Panc1 (cell line): ENCODE data around the gene DPCD. TPM values are rescaled to one million over a fixed set of nuclear protein-coding genes. Genes with fewer than 3 reads are reported as not detected.

ENCODE experiments used
- ATAC-seq: fragments of 200-7000 bp; cut with Tn5 transposase; 2 replicates; pipeline ENCODE4 v1.9.1; 2020; ENCODE audit warnings: mild to moderate bottlenecking, moderate library complexity
- BruUV-seq: library from RNA; stranded (reverse); fragments of 400-500 nt; replicated peaks from 2 replicates; lab custom pipeline; 2021; lab: Mats Ljungman, UMichigan
- CTCF ChIA-PET: fragments of 300-600 bp; sonication (Branson Sonifier 250); formaldehyde crosslinking; loops from one replicate; lab custom pipeline; 2022; ENCODE audit warnings: antibody characterized with exemption; lab: Charles Lee
- POLR2A ChIA-PET: fragments of 300-600 bp; sonication (Branson Sonifier 250); formaldehyde crosslinking; loops from one replicate; lab custom pipeline; 2022; ENCODE audit warnings: antibody characterized with exemption; lab: Charles Lee
- DNase-seq: peaks from one replicate; pipeline ENCODE4 v3.0.0-alpha.2; 2010; ENCODE audit warnings: low read depth, low spot score
- H3K27ac ChIP-seq: 2 replicates; pipeline ENCODE4 v1.5.1; 2011; ENCODE audit warnings: mild to moderate bottlenecking, low read length, inconsistent platforms
- H3K27me3 ChIP-seq: fragments of 200-500 bp; sonication (Bioruptor generic); 2 replicates; pipeline ENCODE4 v1.6.0; 2014; ENCODE audit warnings: low read length, inconsistent platforms; ENCODE audit not compliant: control insufficient read depth, insufficient read depth
- H3K36me3 ChIP-seq: fragments of 200-500 bp; sonication (Bioruptor generic); 2 replicates; pipeline ENCODE4 v1.5.1; 2014; ENCODE audit warnings: inconsistent platforms, mild to moderate bottlenecking, low read length, moderate library complexity; ENCODE audit not compliant: control insufficient read depth, insufficient read depth
- H3K4me1 ChIP-seq: 2 replicates; pipeline ENCODE4 v1.5.1; 2011; ENCODE audit warnings: inconsistent platforms, mild to moderate bottlenecking, low read length, moderate library complexity; ENCODE audit not compliant: control insufficient read depth, insufficient read depth
- H3K4me3 ChIP-seq, 2 experiments: 2 replicates each; pipeline ENCODE4 v1.5.1; 2011 to 2012; ENCODE audit warnings: low read depth in 2 of 2, low read length in 2 of 2, mild to moderate bottlenecking in 2 of 2, inconsistent platforms in 1 of 2, moderate library complexity in 1 of 2
- H3K9me3 ChIP-seq: fragments of 200-500 bp; sonication (Bioruptor generic); 2 replicates; pipeline ENCODE4 v1.5.1; 2014; ENCODE audit warnings: low read depth, mild to moderate bottlenecking, inconsistent platforms, low read length, moderate library complexity; ENCODE audit not compliant: control insufficient read depth, insufficient read depth
- POLR2AphosphoS5 ChIP-seq: IDR thresholded peaks from 2 replicates; pipeline ENCODE4 v1.6.1; 2012; ENCODE audit warnings: mild to moderate bottlenecking, low read depth, low read length, moderate library complexity
- REST ChIP-seq, 2 experiments: IDR thresholded peaks; 2 replicates each; pipeline ENCODE4 v1.6.1; 2011 to 2012; ENCODE audit warnings: low read depth in 2 of 2, control low read depth in 1 of 2, low read length in 1 of 2, mild to moderate bottlenecking in 1 of 2, moderate library complexity in 1 of 2; ENCODE audit not compliant: insufficient read depth in 1 of 2
- SIN3A ChIP-seq: IDR thresholded peaks from 2 replicates; pipeline ENCODE4 v1.6.1; 2012; ENCODE audit warnings: low read depth, mild to moderate bottlenecking, low read length, moderate library complexity, borderline replicate concordance; ENCODE audit not compliant: insufficient read depth
- TCF7L2 ChIP-seq: IDR thresholded peaks from 2 replicates; pipeline ENCODE4 v1.6.1; 2011; ENCODE audit warnings: mild to moderate bottlenecking, low read depth, low read length, inconsistent platforms
- in situ Hi-C: cut with HindIII; loops from 2 replicates; pipeline ENCODE4 v1.10.0; 2016; ENCODE audit warnings: low sequenced_read_pairs, low pct_unique_long_range_greater_than_20kb
- intact Hi-C: fragments of 100-400 bp; cut with micrococcal nuclease; formaldehyde crosslinking; loops from one replicate; pipeline ENCODE4 v1.10.0; 2022; ENCODE audit not compliant: unreplicated experiment
- total RNA-seq: library from RNA; stranded (reverse); gene quantifications from one replicate; pipeline ENCODE4 v1.2.1, GENCODE V29; 2021; ENCODE audit not compliant: unreplicated experiment
- TF ChIP-seq, protein P1 (sequence below): fragments of 450-650 bp; IDR thresholded peaks from 2 replicates; pipeline ENCODE4 v1.5.1; 2017; ENCODE audit warnings: mild to moderate bottlenecking

The DPCD gene
- total RNA-seq, 1 experiment from 2014 or later = 27.6 TPM

DNA sequence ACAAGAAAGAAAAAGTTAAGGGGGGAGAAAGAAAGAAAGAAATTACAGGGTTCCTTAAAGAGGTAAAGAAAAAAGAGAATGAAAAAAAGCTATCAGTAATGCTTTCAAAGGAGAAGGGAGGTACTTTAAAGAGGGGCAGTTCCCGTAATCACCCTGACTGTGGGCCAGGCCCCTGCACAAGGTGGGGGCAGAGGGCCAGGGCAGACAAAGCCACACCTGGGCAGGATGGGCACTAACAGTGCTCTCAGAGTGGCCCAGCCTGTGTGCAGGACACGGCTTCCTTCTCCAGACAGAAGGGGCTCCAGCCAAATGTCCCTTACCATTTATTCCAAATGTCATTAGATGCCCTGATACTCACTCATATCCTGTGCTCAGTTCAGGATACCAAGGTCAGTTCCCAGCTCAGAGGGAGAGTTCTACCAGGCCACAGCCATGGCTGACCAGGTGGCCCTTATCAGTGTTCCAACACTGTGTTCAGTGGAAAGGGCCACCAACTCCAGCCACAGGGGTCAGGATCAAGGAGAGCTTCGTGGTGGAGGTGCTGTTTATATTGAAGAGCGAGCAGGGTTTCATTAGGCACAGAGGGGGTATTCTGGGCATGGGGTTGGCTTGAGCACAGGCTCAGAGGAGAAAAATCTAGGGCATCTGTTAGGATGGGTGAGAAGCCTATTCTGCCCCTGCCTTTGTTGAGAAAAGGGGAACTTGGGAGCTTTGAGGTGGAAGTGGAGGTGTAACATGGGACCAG lies 29.9 kb downstream of the DPCD start:
- H3K36me3 ChIP-seq = no peaks in the 10 kb centered on the region; the same call in 1 of the 2 replicates
- intact Hi-C loops = no loop called here
- BruUV-seq = no TSS peak
- no peaks in the 10 kb centered on the region for H3K9me3 ChIP-seq
- H3K27me3 ChIP-seq = no peaks in the 10 kb centered on the region
- in situ Hi-C loops = no loop called here
- POLR2A ChIA-PET = no interaction called here
- no peaks in the 10 kb centered on the region for H3K4me1 ChIP-seq
- no peak overlapping the region for H3K27ac ChIP-seq
- DNase-seq (no peak), ATAC-seq (no peak)
- no peak overlapping the region for H3K4me3 ChIP-seq
- CTCF ChIA-PET = interaction anchor here (0.5 to 1.4 kb wide), 2 partner anchors 14 to 15 kb away, joined by 4 to 6 read pairs; no protein-coding TSS in a partner anchor
- no peak for TF ChIP-seq POLR2AphosphoS5
- TF ChIP-seq, protein P1, sequence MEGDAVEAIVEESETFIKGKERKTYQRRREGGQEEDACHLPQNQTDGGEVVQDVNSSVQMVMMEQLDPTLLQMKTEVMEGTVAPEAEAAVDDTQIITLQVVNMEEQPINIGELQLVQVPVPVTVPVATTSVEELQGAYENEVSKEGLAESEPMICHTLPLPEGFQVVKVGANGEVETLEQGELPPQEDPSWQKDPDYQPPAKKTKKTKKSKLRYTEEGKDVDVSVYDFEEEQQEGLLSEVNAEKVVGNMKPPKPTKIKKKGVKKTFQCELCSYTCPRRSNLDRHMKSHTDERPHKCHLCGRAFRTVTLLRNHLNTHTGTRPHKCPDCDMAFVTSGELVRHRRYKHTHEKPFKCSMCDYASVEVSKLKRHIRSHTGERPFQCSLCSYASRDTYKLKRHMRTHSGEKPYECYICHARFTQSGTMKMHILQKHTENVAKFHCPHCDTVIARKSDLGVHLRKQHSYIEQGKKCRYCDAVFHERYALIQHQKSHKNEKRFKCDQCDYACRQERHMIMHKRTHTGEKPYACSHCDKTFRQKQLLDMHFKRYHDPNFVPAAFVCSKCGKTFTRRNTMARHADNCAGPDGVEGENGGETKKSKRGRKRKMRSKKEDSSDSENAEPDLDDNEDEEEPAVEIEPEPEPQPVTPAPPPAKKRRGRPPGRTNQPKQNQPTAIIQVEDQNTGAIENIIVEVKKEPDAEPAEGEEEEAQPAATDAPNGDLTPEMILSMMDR = no peak
- no peak for TF ChIP-seq SIN3A

DNA sequence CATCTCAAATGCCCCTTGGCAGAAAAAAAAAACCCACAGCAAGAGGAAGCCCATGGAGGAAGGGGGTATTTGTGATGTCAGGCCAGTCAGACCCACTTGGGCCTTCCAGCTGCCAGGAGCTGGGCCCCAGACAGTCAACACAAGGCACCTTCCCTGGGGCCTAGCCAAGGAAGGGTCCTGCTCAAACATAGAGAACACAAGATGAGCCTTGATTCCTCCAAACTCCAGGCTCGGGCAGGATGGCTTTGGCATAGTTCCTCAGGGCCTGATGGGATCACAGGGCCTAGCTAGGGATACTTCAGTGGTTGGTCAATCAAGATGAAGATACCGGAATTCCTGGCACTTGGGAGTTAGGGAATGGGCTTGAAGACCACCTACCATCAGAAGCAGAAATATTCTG lies 30.8 kb downstream of the DPCD start:
- ChIA-PET POLR2A (no interaction called here), CTCF (no interaction called here)
- DNase-seq (no peak), ATAC-seq (no peak)
- TF ChIP-seq REST (IDR thresholded peaks at IDR 0.05; ENCODE audit: insufficient read depth in 1 of 2, low read depth in 2 of 2, low read length in 1 of 2) (no peak), POLR2AphosphoS5 (no peak), TCF7L2 (no peak), SIN3A (no peak)
- TF ChIP-seq, protein P1 = no peak
- Histone ChIP-seq H3K36me3 (no peaks in the 10 kb centered on the region; the same call in 1 of the 2 replicates), H3K27me3 (no peaks in the 10 kb centered on the region), H3K27ac (no peak overlapping the region), H3K4me3 (no peak overlapping the region), H3K4me1 (no peaks in the 10 kb centered on the region), H3K9me3 (no peaks in the 10 kb centered on the region)
- no TSS peak for BruUV-seq
- in situ Hi-C loops (no loop called here), intact Hi-C loops (no loop called here)
